Endothelial cell (in vitro differentiated cells): ENCODE measurements around the gene GAST. TPM values are rescaled to one million over a fixed set of nuclear protein-coding genes. Genes with fewer than 3 reads are reported as not detected.
A peak's percentile ranks its signal among the peaks of the same experiment; 100 is the strongest.

Experiments
- DNase-seq: peaks from one replicate; pipeline ENCODE4 v3.0.0; 2021; ENCODE audit warnings: low spot score
- H3K27ac Mint-ChIP-seq: one replicate; pipeline ENCODE4 v1.8.0; 2021; ENCODE audit warnings: mixed read lengths, inconsistent platforms; ENCODE audit not compliant: unreplicated experiment
- H3K27me3 Mint-ChIP-seq: one replicate; pipeline ENCODE4 v1.8.0; 2021; ENCODE audit warnings: mild to moderate bottlenecking, moderate library complexity, mixed read lengths, inconsistent platforms; ENCODE audit not compliant: unreplicated experiment
- H3K36me3 Mint-ChIP-seq: one replicate; pipeline ENCODE4 v1.8.0; 2021; ENCODE audit warnings: mild to moderate bottlenecking, low read depth, mixed read lengths, inconsistent platforms; ENCODE audit not compliant: unreplicated experiment
- H3K4me1 Mint-ChIP-seq: one replicate; pipeline ENCODE4 v1.8.0; 2021; ENCODE audit warnings: mild to moderate bottlenecking, mixed read lengths, inconsistent platforms; ENCODE audit not compliant: unreplicated experiment
- H3K4me3 Mint-ChIP-seq: one replicate; pipeline ENCODE4 v1.8.0; 2021; ENCODE audit warnings: mild to moderate bottlenecking, mixed read lengths, inconsistent platforms; ENCODE audit not compliant: unreplicated experiment
- H3K9me3 Mint-ChIP-seq: one replicate; pipeline ENCODE4 v1.8.0; 2021; ENCODE audit warnings: mixed read lengths, inconsistent platforms; ENCODE audit not compliant: unreplicated experiment
- CTCF ChIP-seq: fragments of 200-600 bp; sonication (generic); IDR thresholded peaks from one replicate; pipeline ENCODE4 v1.5.0; 2021; ENCODE audit warnings: antibody characterized with exemption; ENCODE audit not compliant: unreplicated experiment
- total RNA-seq: library from RNA; stranded (reverse); fragmentation: NEBNext Ultra II Directional; extraction: Animal tissue kit (Norgen Biotek cat#: 25700); gene quantifications from one replicate; pipeline ENCODE4 v1.2.1, GENCODE V29; 2021; ENCODE audit not compliant: unreplicated experiment

GAST gene
- total RNA-seq, 1 donor from 2014 or later: not detected

- DNase-seq: no peak
- no peak for TF ChIP-seq CTCF
- Mint-ChIP-seq H3K27ac (no peak overlapping the region), H3K27me3 (peaks cover 17% of the 10 kb centered on the region), H3K4me1 (peaks cover 12% of the 10 kb centered on the region), H3K9me3 (no peaks in the 10 kb centered on the region), H3K36me3 (peaks cover 7% of the 10 kb centered on the region), H3K4me3 (no peak overlapping the region)
Observed at GRCh38 chr17:41686281-41686680, 25.9 kb upstream of the GAST start.

- no peaks in the 10 kb centered on the region for H3K9me3 Mint-ChIP-seq
- H3K4me1 Mint-ChIP-seq: peaks cover 16% of the 10 kb centered on the region
- peak overlapping the region; percentile 96 for H3K27ac Mint-ChIP-seq
- no peak for TF ChIP-seq CTCF
- peak; percentile 25 for DNase-seq
- peak overlapping the region; percentile 97 for H3K4me3 Mint-ChIP-seq
- peaks cover 25% of the 10 kb centered on the region for H3K27me3 Mint-ChIP-seq
- H3K36me3 Mint-ChIP-seq: peaks cover 23% of the 10 kb centered on the region
Observed at GRCh38 chr17:41687828-41688640, 24.1 kb upstream of the GAST start.

- Mint-ChIP-seq H3K9me3 (no peaks in the 10 kb centered on the region), H3K4me1 (peaks cover 16% of the 10 kb centered on the region), H3K27me3 (peaks cover 25% of the 10 kb centered on the region), H3K4me3 (peak within 1 kb of the TSS; percentile 97), H3K27ac (peak within 1 kb of the TSS; percentile 98), H3K36me3 (peaks cover 23% of the 10 kb centered on the region)
- no peak for TF ChIP-seq CTCF
- DNase-seq: peak; percentile 99
Observed at GRCh38 chr17:41688641-41689496, 23.3 kb upstream of the GAST start, which contains the start of gene EIF1. Gene EIF1 (plus strand): TSS chr17:41688885. CDS start chr17:41689039, 154 bp downstream.

- Mint-ChIP-seq H3K9me3 (no peaks in the 10 kb centered on the region), H3K4me1 (peaks cover 16% of the 10 kb centered on the region), H3K27me3 (peaks cover 29% of the 10 kb centered on the region), H3K36me3 (peaks cover 28% of the 10 kb centered on the region), H3K27ac (peak overlapping the region; percentile 98), H3K4me3 (peak overlapping the region; percentile 97)
- peak; percentile 85 for TF ChIP-seq CTCF
- peak; percentile 63 for DNase-seq
Observed at GRCh38 chr17:41689497-41690299, 22.4 kb upstream of the GAST start.
